GM23338 (cell line): ENCODE results near the gene TRPC4AP. TPM values are rescaled to one million over a fixed set of nuclear protein-coding genes. Genes with fewer than 3 reads are reported as not detected.

ENCODE experiments used
- ATAC-seq: fragments of 200-7000 bp; cut with Tn5 transposase; 3 replicates; pipeline ENCODE4 v1.9.1; 2020
- DNase-seq: peaks from one replicate; pipeline ENCODE4 v3.0.0-alpha.2; 2015; ENCODE audit warnings: low spot score
- H2AFZ ChIP-seq: fragments of 200-600 bp; sonication (generic); 2 replicates; pipeline ENCODE4 v1.8.0; 2016; ENCODE audit warnings: antibody characterized with exemption, mild to moderate bottlenecking, moderate library complexity
- H3F3A ChIP-seq: fragments of 200-600 bp; sonication (generic); replicated peaks from 2 replicates; pipeline ENCODE4 v1.8.0; 2017; ENCODE audit warnings: antibody characterized with exemption, mixed run types, low read depth
- H3K27ac ChIP-seq: fragments of 200-600 bp; sonication (generic); 2 replicates; pipeline ENCODE4 v1.6.1; 2016; ENCODE audit warnings: low read depth
- H3K27me3 ChIP-seq: fragments of 200-600 bp; sonication (generic); 2 replicates; pipeline ENCODE4 v1.8.0; 2016; ENCODE audit warnings: mild to moderate bottlenecking, mixed run types, moderate library complexity; ENCODE audit not compliant: insufficient read depth
- H3K36me3 ChIP-seq: fragments of 200-600 bp; sonication (generic); 2 replicates; pipeline ENCODE4 v1.8.0; 2016; ENCODE audit warnings: mild to moderate bottlenecking; ENCODE audit not compliant: insufficient read depth
- H3K4me1 ChIP-seq: fragments of 200-600 bp; sonication (generic); 2 replicates; pipeline ENCODE4 v1.8.0; 2016; ENCODE audit warnings: mild to moderate bottlenecking, moderate library complexity; ENCODE audit not compliant: insufficient read depth
- H3K4me2 ChIP-seq: fragments of 200-600 bp; sonication (generic); 2 replicates; pipeline ENCODE4 v1.7.1; 2017; ENCODE audit warnings: mixed run types
- H3K4me3 ChIP-seq: fragments of 200-600 bp; sonication (generic); 2 replicates; pipeline ENCODE4 v1.6.1; 2016; ENCODE audit warnings: mixed run types
- H3K79me2 ChIP-seq: fragments of 200-600 bp; sonication (generic); replicated peaks from 2 replicates; pipeline ENCODE4 v1.8.0; 2017; ENCODE audit warnings: mild to moderate bottlenecking; ENCODE audit not compliant: insufficient read depth
- H3K9me2 ChIP-seq: fragments of 200-600 bp; sonication (generic); 2 replicates; pipeline ENCODE4 v1.8.0; 2017; ENCODE audit not compliant: insufficient read depth
- H4K20me1 ChIP-seq: fragments of 200-600 bp; sonication (generic); replicated peaks from 2 replicates; pipeline ENCODE4 v1.8.0; 2017; ENCODE audit warnings: mild to moderate bottlenecking; ENCODE audit not compliant: insufficient read depth
- H3K27ac Mint-ChIP-seq: 2 replicates; pipeline ENCODE4 v1.8.0; 2020; ENCODE audit warnings: inconsistent platforms, mild to moderate bottlenecking, moderate library complexity, mixed read lengths
- H3K27me3 Mint-ChIP-seq: 3 replicates; pipeline ENCODE4 v1.8.0; 2022; ENCODE audit warnings: low read depth, mild to moderate bottlenecking, moderate library complexity, mixed read lengths, inconsistent platforms; ENCODE audit not compliant: insufficient read depth, poor library complexity
- H3K36me3 Mint-ChIP-seq: 3 replicates; pipeline ENCODE4 v1.8.0; 2021; ENCODE audit warnings: low read depth, mild to moderate bottlenecking, inconsistent platforms, moderate library complexity, mixed read lengths
- H3K4me1 Mint-ChIP-seq: 3 replicates; pipeline ENCODE4 v1.8.0; 2020; ENCODE audit warnings: mild to moderate bottlenecking, inconsistent platforms, mixed read lengths
- H3K4me3 Mint-ChIP-seq: 3 replicates; pipeline ENCODE4 v1.8.0; 2021; ENCODE audit warnings: moderate library complexity, mild to moderate bottlenecking, inconsistent platforms, mixed read lengths
- H3K9me3 Mint-ChIP-seq: 3 replicates; pipeline ENCODE4 v1.8.0; 2020; ENCODE audit warnings: moderate library complexity, mild to moderate bottlenecking, inconsistent platforms, mixed read lengths
- CREB1 ChIP-seq: fragments of 250-450 bp; sonication (Bioruptor Pico); IDR thresholded peaks from 2 replicates; pipeline ENCODE4 v1.5.0; 2020; ENCODE audit warnings: low read depth, mild to moderate bottlenecking, moderate library complexity
- ETS1 ChIP-seq: IDR thresholded peaks from 2 replicates; pipeline ENCODE4 v1.6.1; 2016; ENCODE audit warnings: antibody characterized with exemption
- REST ChIP-seq: IDR thresholded peaks from one replicate; pipeline ENCODE4 v1.6.1; 2018; ENCODE audit warnings: antibody characterized with exemption; ENCODE audit not compliant: unreplicated experiment
- polyA plus RNA-seq: library from polyadenylated mRNA; unstranded; fragments of >200 nt; fragmentation: Nextera tagmentation; extraction: Ambion mirVana; gene quantifications from 2 replicates; pipeline ENCODE4 v1.2.1, GENCODE V29; 2016
- total RNA-seq: library from RNA; depleted of rRNA; stranded (reverse); fragments of >200 nt; shearing (Covaris generic); gene quantifications from 2 replicates; pipeline ENCODE4 v1.2.3, GENCODE V29; 2014

The TRPC4AP gene
- total and polyA plus RNA-seq, 2 experiments from 2014 or later: 48.8 to 89.5 TPM

GRCh38 chr20:35027301-35027700 is 65.3 kb downstream of the TRPC4AP start:
- H3K27me3 ChIP-seq: no peaks in the 10 kb centered on the region
- Mint-ChIP-seq H3K27me3 (peaks cover 3% of the 10 kb centered on the region), H3K9me3 (no peaks in the 10 kb centered on the region), H3K36me3 (peaks cover 18% of the 10 kb centered on the region), H3K4me3 (no peak overlapping the region), H3K27ac (no peak overlapping the region), H3K4me1 (no peaks in the 10 kb centered on the region)
- no peaks in the 10 kb centered on the region for H3K4me1 ChIP-seq
- H3K4me2 ChIP-seq: no peak overlapping the region
- no peak overlapping the region for H3K4me3 ChIP-seq
- H3F3A ChIP-seq: no peaks in the 10 kb centered on the region
- no peak overlapping the region for H3K27ac ChIP-seq
- H2AFZ ChIP-seq: no peak overlapping the region
- ATAC-seq (no peak), DNase-seq (no peak)
- 0 out of 2 replicates have a peak, but pooled peaks cover 5% of the 10 kb centered on the region for H4K20me1 ChIP-seq
- H3K9me2 ChIP-seq: no peaks in the 10 kb centered on the region
- H3K79me2 ChIP-seq: no peaks in the 10 kb centered on the region
- peaks cover 7% of the 10 kb centered on the region; the same call in 1 of the 2 replicates for H3K36me3 ChIP-seq
- TF ChIP-seq CREB1 (CRISPR knock-in tag): no peak

GRCh38 chr20:35025116-35025515 is 67.5 kb downstream of the TRPC4AP start:
- Mint-ChIP-seq H3K27me3 (peaks cover 2% of the 10 kb centered on the region), H3K4me3 (no peak overlapping the region), H3K36me3 (peaks cover 10% of the 10 kb centered on the region), H3K9me3 (no peaks in the 10 kb centered on the region), H3K4me1 (no peaks in the 10 kb centered on the region), H3K27ac (no peak overlapping the region)
- H3K27me3 ChIP-seq: no peaks in the 10 kb centered on the region
- peaks cover 3% of the 10 kb centered on the region; the same call in 1 of the 2 replicates for H3K36me3 ChIP-seq
- DNase-seq (no peak), ATAC-seq (no peak)
- TF ChIP-seq REST: no peak
- no peak overlapping the region for H3K4me3 ChIP-seq
- H3K4me2 ChIP-seq: no peak overlapping the region
- no peaks in the 10 kb centered on the region for H3K9me2 ChIP-seq
- H3K27ac ChIP-seq: no peak overlapping the region
- H2AFZ ChIP-seq: no peak overlapping the region
- 0 out of 2 replicates have a peak, but pooled peaks cover 5% of the 10 kb centered on the region for H4K20me1 ChIP-seq
- H3K79me2 ChIP-seq: no peaks in the 10 kb centered on the region
- no peaks in the 10 kb centered on the region for H3F3A ChIP-seq
- no peaks in the 10 kb centered on the region for H3K4me1 ChIP-seq

- Histone ChIP-seq H3K27ac (no peak overlapping the region), H3K4me1 (no peaks in the 10 kb centered on the region), H3K4me2 (no peak overlapping the region), H3K36me3 (peaks cover 3% of the 10 kb centered on the region; the same call in 1 of the 2 replicates), H3K9me2 (no peaks in the 10 kb centered on the region), H3K4me3 (no peak overlapping the region), H3F3A (no peaks in the 10 kb centered on the region), H3K79me2 (no peaks in the 10 kb centered on the region), H3K27me3 (no peaks in the 10 kb centered on the region), H2AFZ (no peak overlapping the region), H4K20me1 (peaks cover 9% of the 10 kb centered on the region; the same call in 1 of the 2 replicates)
- no peaks in the 10 kb centered on the region for H3K4me1 Mint-ChIP-seq
- H3K4me3 Mint-ChIP-seq: no peak overlapping the region
- H3K36me3 Mint-ChIP-seq: peaks cover 10% of the 10 kb centered on the region
- no peak for ATAC-seq
- no peaks in the 10 kb centered on the region for H3K9me3 Mint-ChIP-seq
- DNase-seq: no peak
- H3K27ac Mint-ChIP-seq: no peak overlapping the region
- H3K27me3 Mint-ChIP-seq: no peaks in the 10 kb centered on the region
- TF ChIP-seq REST: no peak
- TF ChIP-seq ETS1: no peak
Observed at GRCh38 chr20:35023624-35024023, 69.0 kb downstream of the TRPC4AP start.
